ENCODE results near the gene RALGPS1.

DNA sequence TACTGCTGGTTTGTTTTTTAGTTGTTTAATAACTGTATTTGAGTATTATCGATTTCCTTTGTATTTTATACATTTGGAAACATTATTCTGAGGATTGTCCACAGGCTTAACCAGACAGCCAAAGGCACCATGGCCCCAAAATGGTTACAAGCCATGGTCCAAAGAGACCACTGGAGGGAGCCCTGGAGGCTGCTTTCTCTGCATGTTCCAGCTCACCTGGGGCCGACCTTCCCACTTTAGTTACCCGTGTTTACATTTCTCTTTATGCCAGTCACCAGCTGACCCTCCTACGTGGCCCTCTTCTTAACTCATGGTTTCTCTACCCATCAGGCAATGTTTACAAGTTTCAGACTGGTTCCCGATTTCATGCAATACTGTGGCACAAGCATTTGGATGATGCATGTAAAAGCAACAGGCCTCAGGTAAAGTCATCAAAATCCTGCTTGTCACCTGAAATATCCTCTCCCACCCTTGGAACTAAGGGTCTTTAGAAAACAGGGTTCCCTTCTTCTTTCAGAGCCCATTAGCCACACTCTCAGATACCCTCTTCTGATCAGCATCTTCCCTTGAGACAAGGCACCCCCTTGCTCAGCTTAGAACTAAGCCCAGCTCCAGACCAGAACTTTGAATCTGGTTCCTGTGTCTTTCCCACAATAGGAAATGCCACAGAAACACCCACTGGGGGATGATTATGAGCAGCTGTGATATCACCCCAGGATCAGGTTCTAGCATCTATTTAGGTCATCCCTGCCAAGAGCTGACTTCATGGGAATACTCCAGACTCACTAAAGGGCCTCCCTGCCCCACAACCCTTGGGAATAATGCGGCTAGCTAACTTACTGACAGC is 300.1 kb downstream of the RALGPS1 start:
- TF ChIP-seq, protein P1, sequence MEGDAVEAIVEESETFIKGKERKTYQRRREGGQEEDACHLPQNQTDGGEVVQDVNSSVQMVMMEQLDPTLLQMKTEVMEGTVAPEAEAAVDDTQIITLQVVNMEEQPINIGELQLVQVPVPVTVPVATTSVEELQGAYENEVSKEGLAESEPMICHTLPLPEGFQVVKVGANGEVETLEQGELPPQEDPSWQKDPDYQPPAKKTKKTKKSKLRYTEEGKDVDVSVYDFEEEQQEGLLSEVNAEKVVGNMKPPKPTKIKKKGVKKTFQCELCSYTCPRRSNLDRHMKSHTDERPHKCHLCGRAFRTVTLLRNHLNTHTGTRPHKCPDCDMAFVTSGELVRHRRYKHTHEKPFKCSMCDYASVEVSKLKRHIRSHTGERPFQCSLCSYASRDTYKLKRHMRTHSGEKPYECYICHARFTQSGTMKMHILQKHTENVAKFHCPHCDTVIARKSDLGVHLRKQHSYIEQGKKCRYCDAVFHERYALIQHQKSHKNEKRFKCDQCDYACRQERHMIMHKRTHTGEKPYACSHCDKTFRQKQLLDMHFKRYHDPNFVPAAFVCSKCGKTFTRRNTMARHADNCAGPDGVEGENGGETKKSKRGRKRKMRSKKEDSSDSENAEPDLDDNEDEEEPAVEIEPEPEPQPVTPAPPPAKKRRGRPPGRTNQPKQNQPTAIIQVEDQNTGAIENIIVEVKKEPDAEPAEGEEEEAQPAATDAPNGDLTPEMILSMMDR (IDR thresholded peaks at IDR 0.05 in 8 of 11, conservative IDR thresholded peaks at IDR 0.05 in 3 of 11) = peak; percentile 39 to 83 (median 68)
- TF ChIP-seq POLR2AphosphoS5 (IDR thresholded peaks at IDR 0.05) = no peak
